HEK293 (cell line): ENCODE results near the gene KATNAL1.

Source experiments
- CTCF ChIA-PET: fragments of 350-600 bp; formaldehyde crosslinking; extraction: SDS; loops from one replicate; lab custom pipeline; 2021; ENCODE audit warnings: antibody characterized with exemption; lab: Yijun Ruan, JAX
- POLR2A ChIA-PET: fragments of 300-600 bp; formaldehyde crosslinking; extraction: SDS; loops from one replicate; lab custom pipeline; 2020; ENCODE audit warnings: antibody characterized with exemption, inconsistent platforms; lab: Yijun Ruan, JAX
- H3K27ac ChIP-seq: fragments of 200-500 bp; sonication (Bioruptor generic); 2 replicates; pipeline ENCODE4 v1.5.1; 2014; ENCODE audit warnings: low read depth, low read length, control low read depth, inconsistent platforms; ENCODE audit errors: extremely low read depth
- H3K36me3 ChIP-seq, 2 experiments: fragments of 200-500 bp in 1 of 2; sonication (Bioruptor generic) in 1 of 2; 1 replicate in 1 of 2; 2 replicates in 1 of 2; pipeline ENCODE4 v1.5.1; 2014 to 2017; ENCODE audit warnings: inconsistent platforms in 2 of 2, low read length in 2 of 2; ENCODE audit not compliant: control insufficient read depth in 2 of 2, insufficient read depth in 1 of 2
- H3K4me1 ChIP-seq: fragments of 200-500 bp; sonication (Bioruptor generic); 2 replicates; pipeline ENCODE4 v1.5.1; 2014; ENCODE audit warnings: mild to moderate bottlenecking, low read length, inconsistent platforms; ENCODE audit not compliant: control insufficient read depth, insufficient read depth
- H3K4me3 ChIP-seq: 2 replicates; pipeline ENCODE4 v1.5.1; 2011; ENCODE audit warnings: low read depth, mild to moderate bottlenecking, control low read depth, low read length, moderate library complexity
- H3K9me3 ChIP-seq: fragments of 200-500 bp; sonication (Bioruptor generic); 2 replicates; pipeline ENCODE4 v1.5.1; 2014; ENCODE audit warnings: low read depth, low read length, inconsistent platforms; ENCODE audit not compliant: control insufficient read depth, insufficient read depth
- BCL11B ChIP-seq: fragments of 450-650 bp; formaldehyde crosslinking; IDR thresholded peaks from 2 replicates; pipeline ENCODE4 v1.5.1; 2016; ENCODE audit warnings: low read depth, missing biosample characterization, missing genetic modification characterization
- CTCF ChIP-seq: fragments of 450-650 bp; formaldehyde crosslinking; IDR thresholded peaks from 2 replicates; pipeline ENCODE4 v1.5.1; 2016; ENCODE audit warnings: missing biosample characterization, missing genetic modification characterization
- PRDM10 ChIP-seq: fragments of 450-650 bp; formaldehyde crosslinking; IDR thresholded peaks from 2 replicates; pipeline ENCODE4 v1.5.1; 2016; ENCODE audit warnings: missing biosample characterization, missing genetic modification characterization
- RBAK ChIP-seq: fragments of 450-650 bp; formaldehyde crosslinking; IDR thresholded peaks from 2 replicates; pipeline ENCODE4 v1.5.1; 2016; ENCODE audit warnings: missing biosample characterization, missing genetic modification characterization
- TCF7L2 ChIP-seq: IDR thresholded peaks from 2 replicates; pipeline ENCODE4 v1.6.1; 2011; ENCODE audit warnings: low read depth, mild to moderate bottlenecking, inconsistent platforms, low read length, moderate library complexity, borderline replicate concordance
- ZBTB8A ChIP-seq: fragments of 450-650 bp; formaldehyde crosslinking; IDR thresholded peaks from 2 replicates; pipeline ENCODE4 v1.5.1; 2016; ENCODE audit warnings: missing biosample characterization, missing genetic modification characterization
- ZNF132 ChIP-seq: fragments of 450-650 bp; formaldehyde crosslinking; IDR thresholded peaks from 2 replicates; pipeline ENCODE4 v1.5.1; 2017; ENCODE audit warnings: missing biosample characterization, missing genetic modification characterization, borderline replicate concordance
- ZNF221 ChIP-seq: fragments of 450-650 bp; formaldehyde crosslinking; IDR thresholded peaks from 2 replicates; pipeline ENCODE4 v1.5.1; 2017; ENCODE audit warnings: missing biosample characterization, missing genetic modification characterization, borderline replicate concordance
- ZNF335 ChIP-seq: fragments of 450-650 bp; formaldehyde crosslinking; conservative IDR thresholded peaks from 2 replicates; pipeline ENCODE4 v1.5.1; 2016; ENCODE audit warnings: missing biosample characterization, missing genetic modification characterization
- ZNF398 ChIP-seq: fragments of 450-650 bp; formaldehyde crosslinking; IDR thresholded peaks from 2 replicates; pipeline ENCODE4 v1.5.1; 2017; ENCODE audit warnings: missing biosample characterization, missing genetic modification characterization
- ZNF639 ChIP-seq: fragments of 450-650 bp; formaldehyde crosslinking; IDR thresholded peaks from 2 replicates; pipeline ENCODE4 v1.5.1; 2016; ENCODE audit warnings: missing biosample characterization, missing genetic modification characterization
- ZNF747 ChIP-seq: fragments of 450-650 bp; formaldehyde crosslinking; IDR thresholded peaks from 2 replicates; pipeline ENCODE4 v1.5.1; 2016; ENCODE audit warnings: missing biosample characterization, missing genetic modification characterization
- ZSCAN23 ChIP-seq: fragments of 450-650 bp; formaldehyde crosslinking; IDR thresholded peaks from 2 replicates; pipeline ENCODE4 v1.5.1; 2016; ENCODE audit warnings: missing biosample characterization, missing genetic modification characterization

KATNAL1 gene

GRCh38 chr13:30292325-30292724, 15.0 kb downstream of the KATNAL1 start:
- ChIA-PET CTCF (interaction anchor here (0.7 kb wide), 1 partner anchor 154 kb away, joined by 3 read pairs; no protein-coding TSS in a partner anchor), POLR2A (no interaction called here)
- Histone ChIP-seq H3K4me1 (0 out of 2 replicates have a peak, but pooled peaks cover 3% of the 10 kb centered on the region), H3K4me3 (no peak overlapping the region), H3K36me3 (no peaks in the 10 kb centered on the region), H3K27ac (no peak overlapping the region), H3K9me3 (no peaks in the 10 kb centered on the region)
- peak; percentile 70 for TF ChIP-seq PRDM10 (tag by site-specific recombination)
- no peak for TF ChIP-seq CTCF (tag by site-specific recombination)
- TF ChIP-seq ZSCAN23 (tag by site-specific recombination): no peak

GRCh38 chr13:30290812-30291436, 16.4 kb downstream of the KATNAL1 start:
- no peaks in the 10 kb centered on the region for H3K36me3 ChIP-seq
- POLR2A ChIA-PET: no interaction called here
- H3K4me1 ChIP-seq: 0 out of 2 replicates have a peak, but pooled peaks cover 3% of the 10 kb centered on the region
- no peaks in the 10 kb centered on the region for H3K9me3 ChIP-seq
- H3K4me3 ChIP-seq: no peak overlapping the region
- CTCF ChIA-PET: interaction anchor here (0.6 kb wide), 1 partner anchor 38 kb away, joined by 3 read pairs; no protein-coding TSS in a partner anchor
- TF ChIP-seq ZBTB8A (tag by site-specific recombination): no peak
- no peak for TF ChIP-seq ZNF747 (tag by site-specific recombination)
- no peak for TF ChIP-seq BCL11B (tag by site-specific recombination)
- TF ChIP-seq RBAK (tag by site-specific recombination): no peak
- no peak for TF ChIP-seq ZNF335 (tag by site-specific recombination)
- TF ChIP-seq TCF7L2: no peak
- no peak for TF ChIP-seq ZNF398 (tag by site-specific recombination)
- no peak for TF ChIP-seq ZNF221 (tag by site-specific recombination)
- TF ChIP-seq ZNF132 (tag by site-specific recombination): no peak
- no peak for TF ChIP-seq ZNF639 (tag by site-specific recombination)
- H3K27ac ChIP-seq: no peak overlapping the region
